Measurements from ENCODE around the gene RPL36.
"Not testable (repeated sequence)": the region's sequence is repeated elsewhere in the genome, so short reads cannot be mapped to it uniquely, and the experiment has no call there.

RPL36 gene

GRCh38 chr19:5702053-5702410, 11.9 kb downstream of the RPL36 start:
- not testable (repeated sequence) for H3K9me3 ChIP-seq (ENCODE audit: low read length); H3K4me3 ChIP-seq (ENCODE audit: low read depth in 1 of 2, low read length in 2 of 2); H3K4me1 ChIP-seq (ENCODE audit: insufficient read depth, low read length); H3K9ac ChIP-seq (ENCODE audit: low read length); H3K27me3 ChIP-seq (ENCODE audit: control insufficient read depth in 1 of 2, insufficient read depth in 2 of 2, low read length in 2 of 2); H3K27ac ChIP-seq (ENCODE audit: low read depth, low read length)
- H3K36me3 ChIP-seq (ENCODE audit: insufficient read depth, low read length) = peaks cover 34% of the 10 kb centered on the region

- H3K27me3 ChIP-seq (ENCODE audit: control insufficient read depth in 1 of 2, insufficient read depth in 2 of 2, low read length in 2 of 2) = no peaks in the 10 kb centered on the region
- no peaks in the 10 kb centered on the region for H3K9me3 ChIP-seq (ENCODE audit: low read length)
- peaks cover 22% of the 10 kb centered on the region for H3K36me3 ChIP-seq (ENCODE audit: insufficient read depth, low read length)
- H3K27ac ChIP-seq (ENCODE audit: low read depth, low read length) = no peak overlapping the region
- no peak overlapping the region for H3K4me3 ChIP-seq (ENCODE audit: low read depth in 1 of 2, low read length in 2 of 2)
- H3K4me1 ChIP-seq (ENCODE audit: insufficient read depth, low read length) = no peaks in the 10 kb centered on the region
- H3K9ac ChIP-seq (ENCODE audit: low read length) = no peak overlapping the region
Measured at GRCh38 chr19:5703819-5704818, 14.0 kb downstream of the RPL36 start.

GRCh38 chr19:5705552-5705951, 15.5 kb downstream of the RPL36 start:
- Histone ChIP-seq H3K4me1 (ENCODE audit: insufficient read depth, low read length) (no peaks in the 10 kb centered on the region), H3K27ac (ENCODE audit: low read depth, low read length) (no peak overlapping the region), H3K36me3 (ENCODE audit: insufficient read depth, low read length) (peaks cover 15% of the 10 kb centered on the region)

GRCh38 chr19:5706876-5707573, 16.9 kb downstream of the RPL36 start:
- H3K4me1 ChIP-seq (ENCODE audit: insufficient read depth, low read length) = no peaks in the 10 kb centered on the region
- no peak overlapping the region for H3K4me3 ChIP-seq (ENCODE audit: low read depth in 1 of 2, low read length in 2 of 2)
- H3K36me3 ChIP-seq (ENCODE audit: insufficient read depth, low read length) = peaks cover 24% of the 10 kb centered on the region
- no peaks in the 10 kb centered on the region for H3K27me3 ChIP-seq (ENCODE audit: control insufficient read depth in 1 of 2, insufficient read depth in 2 of 2, low read length in 2 of 2)
- no peak overlapping the region for H3K9ac ChIP-seq (ENCODE audit: low read length)
- no peak overlapping the region for H3K27ac ChIP-seq (ENCODE audit: low read depth, low read length)
- no peaks in the 10 kb centered on the region for H3K9me3 ChIP-seq (ENCODE audit: low read length)

More at GRCh38 chr19:5705552-5705951, 15.5 kb downstream of the RPL36 start:
- Histone ChIP-seq H3K27me3 (ENCODE audit: control insufficient read depth in 1 of 2, insufficient read depth in 2 of 2, low read length in 2 of 2) (no peaks in the 10 kb centered on the region), H3K9ac (ENCODE audit: low read length) (no peak overlapping the region), H3K4me3 (ENCODE audit: low read depth in 1 of 2, low read length in 2 of 2) (no peak overlapping the region), H3K9me3 (ENCODE audit: low read length) (no peaks in the 10 kb centered on the region)

GRCh38 chr19:5707576-5708575, 17.8 kb downstream of the RPL36 start:
- H3K27ac ChIP-seq (ENCODE audit: low read depth, low read length) = no peak overlapping the region
- peaks cover 30% of the 10 kb centered on the region for H3K36me3 ChIP-seq (ENCODE audit: insufficient read depth, low read length)

GRCh38 chr19:5711025-5711424, 20.9 kb downstream of the RPL36 start:
- H3K27ac ChIP-seq (ENCODE audit: low read depth, low read length) = no peak overlapping the region
- no peak overlapping the region for H3K9ac ChIP-seq (ENCODE audit: low read length)
- no peaks in the 10 kb centered on the region for H3K27me3 ChIP-seq (ENCODE audit: control insufficient read depth in 1 of 2, insufficient read depth in 2 of 2, low read length in 2 of 2)
- peaks cover 31% of the 10 kb centered on the region for H3K36me3 ChIP-seq (ENCODE audit: insufficient read depth, low read length)
- H3K4me1 ChIP-seq (ENCODE audit: insufficient read depth, low read length) = no peaks in the 10 kb centered on the region
- H3K4me3 ChIP-seq (ENCODE audit: low read depth in 1 of 2, low read length in 2 of 2) = no peak overlapping the region
- H3K9me3 ChIP-seq (ENCODE audit: low read length) = no peaks in the 10 kb centered on the region

More at GRCh38 chr19:5707576-5708575, 17.8 kb downstream of the RPL36 start:
- Histone ChIP-seq H3K4me3 (ENCODE audit: low read depth in 1 of 2, low read length in 2 of 2) (no peak overlapping the region), H3K4me1 (ENCODE audit: insufficient read depth, low read length) (no peaks in the 10 kb centered on the region), H3K9ac (ENCODE audit: low read length) (no peak overlapping the region), H3K27me3 (ENCODE audit: control insufficient read depth in 1 of 2, insufficient read depth in 2 of 2, low read length in 2 of 2) (no peaks in the 10 kb centered on the region), H3K9me3 (ENCODE audit: low read length) (no peaks in the 10 kb centered on the region)

- peaks cover 31% of the 10 kb centered on the region for H3K36me3 ChIP-seq (ENCODE audit: insufficient read depth, low read length)
Measured at GRCh38 chr19:5711713-5712161, 21.6 kb downstream of the RPL36 start.

GRCh38 chr19:5713228-5713627, 23.1 kb downstream of the RPL36 start:
- peaks cover 4% of the 10 kb centered on the region for H3K4me1 ChIP-seq (ENCODE audit: insufficient read depth, low read length)
- H3K27ac ChIP-seq (ENCODE audit: low read depth, low read length) = no peak overlapping the region
- H3K4me3 ChIP-seq (ENCODE audit: low read depth in 1 of 2, low read length in 2 of 2) = no peak overlapping the region
- peaks cover 31% of the 10 kb centered on the region for H3K36me3 ChIP-seq (ENCODE audit: insufficient read depth, low read length)
- no peak overlapping the region for H3K9ac ChIP-seq (ENCODE audit: low read length)
- H3K27me3 ChIP-seq (ENCODE audit: control insufficient read depth in 1 of 2, insufficient read depth in 2 of 2, low read length in 2 of 2) = no peaks in the 10 kb centered on the region
- H3K9me3 ChIP-seq (ENCODE audit: low read length) = no peaks in the 10 kb centered on the region

More at GRCh38 chr19:5711713-5712161, 21.6 kb downstream of the RPL36 start:
- no peak overlapping the region for H3K9ac ChIP-seq (ENCODE audit: low read length)
- H3K27me3 ChIP-seq (ENCODE audit: control insufficient read depth in 1 of 2, insufficient read depth in 2 of 2, low read length in 2 of 2) = no peaks in the 10 kb centered on the region
- H3K27ac ChIP-seq (ENCODE audit: low read depth, low read length) = no peak overlapping the region
- H3K4me3 ChIP-seq (ENCODE audit: low read depth in 1 of 2, low read length in 2 of 2) = no peak overlapping the region
- H3K4me1 ChIP-seq (ENCODE audit: insufficient read depth, low read length) = no peaks in the 10 kb centered on the region
- no peaks in the 10 kb centered on the region for H3K9me3 ChIP-seq (ENCODE audit: low read length)

- H3K4me3 ChIP-seq (ENCODE audit: low read depth in 1 of 2, low read length in 2 of 2) = no peak overlapping the region
- H3K4me1 ChIP-seq (ENCODE audit: insufficient read depth, low read length) = peaks cover 14% of the 10 kb centered on the region
- H3K9me3 ChIP-seq (ENCODE audit: low read length) = no peaks in the 10 kb centered on the region
- no peak overlapping the region for H3K9ac ChIP-seq (ENCODE audit: low read length)
- H3K36me3 ChIP-seq (ENCODE audit: insufficient read depth, low read length) = peaks cover 31% of the 10 kb centered on the region
- no peaks in the 10 kb centered on the region for H3K27me3 ChIP-seq (ENCODE audit: control insufficient read depth in 1 of 2, insufficient read depth in 2 of 2, low read length in 2 of 2)
- no peak overlapping the region for H3K27ac ChIP-seq (ENCODE audit: low read depth, low read length)
Measured at GRCh38 chr19:5714816-5715215, 24.7 kb downstream of the RPL36 start.

GRCh38 chr19:5717215-5717935, 27.3 kb downstream of the RPL36 start:
- no peak overlapping the region for H3K4me3 ChIP-seq (ENCODE audit: low read depth in 1 of 2, low read length in 2 of 2)
- no peak overlapping the region for H3K9ac ChIP-seq (ENCODE audit: low read length)
- no peaks in the 10 kb centered on the region for H3K9me3 ChIP-seq (ENCODE audit: low read length)
- H3K27ac ChIP-seq (ENCODE audit: low read depth, low read length) = no peak overlapping the region
- no peaks in the 10 kb centered on the region for H3K27me3 ChIP-seq (ENCODE audit: control insufficient read depth in 1 of 2, insufficient read depth in 2 of 2, low read length in 2 of 2)
- peaks cover 14% of the 10 kb centered on the region for H3K4me1 ChIP-seq (ENCODE audit: insufficient read depth, low read length)
- H3K36me3 ChIP-seq (ENCODE audit: insufficient read depth, low read length) = peaks cover 15% of the 10 kb centered on the region
